K562 (cell line): Measurements from ENCODE around the gene LIPT2. TPM values are rescaled to one million over a fixed set of nuclear protein-coding genes. Genes with fewer than 3 reads are reported as not detected.

Experiments
- AFF1 ChIP-seq, 2 experiments: fragments of 450-650 bp; IDR thresholded peaks; 2 replicates each; pipeline ENCODE4 v1.6.1; 2018; ENCODE audit warnings: mild to moderate bottlenecking in 2 of 2, low read depth in 1 of 2; ENCODE audit not compliant: partially characterized antibody in 2 of 2
- ATF1 ChIP-seq, 2 experiments: fragments of 450-650 bp in 1 of 2; IDR thresholded peaks; 2 replicates each; pipeline ENCODE4 v1.6.1; 2016; ENCODE audit warnings: missing compliant biosample characterization in 1 of 2, missing genetic modification characterization in 1 of 2
- ETV1 ChIP-seq: fragments of 450-650 bp; conservative IDR thresholded peaks from 2 replicates; pipeline ENCODE4 v1.6.1; 2016; ENCODE audit warnings: missing genetic modification characterization, control low read depth, low read depth, missing compliant biosample characterization
- GABPB1 ChIP-seq: sonication (generic); formaldehyde crosslinking; IDR thresholded peaks from 2 replicates; pipeline ENCODE4 v1.8.0; 2022; ENCODE audit warnings: mild to moderate bottlenecking, missing genetic modification reagents
- GATA2 ChIP-seq: sonication (generic); formaldehyde crosslinking; IDR thresholded peaks from 2 replicates; pipeline ENCODE4 v1.4.0; 2020; ENCODE audit warnings: mild to moderate bottlenecking, missing genetic modification reagents
- ID3 ChIP-seq, 2 experiments: fragments of 250-450 bp in 1 of 2; fragments of 450-650 bp in 1 of 2; sonication (Bioruptor Pico) in 1 of 2; IDR thresholded peaks; 2 replicates each; pipeline versions ENCODE4 v1.6.1 to v1.8.0; 2016 to 2021; ENCODE audit warnings: mild to moderate bottlenecking in 2 of 2, moderate library complexity in 2 of 2, missing compliant biosample characterization in 1 of 2, missing genetic modification characterization in 1 of 2
- IRF9 ChIP-seq: fragments of 450-650 bp; IDR thresholded peaks from 2 replicates; pipeline ENCODE4 v1.6.1; 2016; ENCODE audit warnings: missing biosample characterization, missing genetic modification characterization
- NFE2L1 ChIP-seq: fragments of 450-650 bp; IDR thresholded peaks from 2 replicates; pipeline ENCODE4 v1.6.1; 2016; ENCODE audit warnings: missing genetic modification characterization, low read depth, mild to moderate bottlenecking, missing compliant biosample characterization, moderate library complexity, borderline replicate concordance
- RAD21 ChIP-seq, 2 experiments: fragments of 250-450 bp in 1 of 2; fragments of 450-650 bp in 1 of 2; sonication (Bioruptor Pico) in 1 of 2; formaldehyde crosslinking in 1 of 2; IDR thresholded peaks in 1 of 2; conservative IDR thresholded peaks in 1 of 2; 2 replicates each; pipeline versions ENCODE4 v1.4.0 to v1.8.0; 2020 to 2022; ENCODE audit warnings: mild to moderate bottlenecking in 2 of 2, moderate library complexity in 1 of 2
- RBFOX2 ChIP-seq: fragments of 200-400 bp; formaldehyde crosslinking; IDR thresholded peaks from 2 replicates; pipeline ENCODE4 v1.6.1; 2017; ENCODE audit warnings: low read depth, mild to moderate bottlenecking, low read length, moderate library complexity
- RCOR1 ChIP-seq, 2 experiments: IDR thresholded peaks; 2 replicates each; pipeline ENCODE4 v1.6.1; 2012; ENCODE audit warnings: low read depth in 2 of 2, low read length in 2 of 2, borderline replicate concordance in 1 of 2, improper control_type of control experiment in 1 of 2
- SMAD4 ChIP-seq: fragments of 250-450 bp; sonication (Bioruptor Pico); conservative IDR thresholded peaks from 2 replicates; pipeline ENCODE4 v1.8.0; 2021; ENCODE audit warnings: inconsistent platforms, mild to moderate bottlenecking, moderate library complexity
- ZNF165 ChIP-seq: fragments of 250-450 bp; sonication (Bioruptor Pico); IDR thresholded peaks from 2 replicates; pipeline ENCODE4 v1.4.0; 2020; ENCODE audit warnings: borderline replicate concordance
- ZNF347 ChIP-seq: fragments of 450-650 bp; formaldehyde crosslinking; IDR thresholded peaks from 2 replicates; pipeline ENCODE4 v1.4.0; 2020; ENCODE audit warnings: low read depth, mild to moderate bottlenecking, moderate library complexity
- ZNF609 ChIP-seq: sonication (generic); formaldehyde crosslinking; IDR thresholded peaks from 2 replicates; pipeline ENCODE4 v1.8.1; 2023; ENCODE audit warnings: missing genetic modification reagents, mild to moderate bottlenecking, borderline replicate concordance
- polyA plus RNA-seq, 8 experiments: library from polyadenylated mRNA; depleted of rRNA in 4 of 8; stranded (reverse) in 5 of 8; unstranded in 3 of 8; fragments of >200 nt; fragmentation: Nextera tagmentation in 2 of 8; fragmentation: Illumina TruSeq in 1 of 8; extraction: Ambion mirVana in 2 of 8; extraction: Trizol in 1 of 8; gene quantifications; 2 replicates each; pipeline versions ENCODE4 v1.2.1 to v1.2.3, GENCODE V29; 2011 to 2014; ENCODE audit warnings: inconsistent platforms in 1 of 8, missing spikeins in 1 of 8
- total RNA-seq, 7 experiments: library from RNA; depleted of rRNA in 6 of 7; stranded (reverse); fragments of >200 nt in 6 of 7; fragmentation: Illumina TruSeq in 2 of 7; extraction: Trizol in 2 of 7; gene quantifications; 2 replicates each; pipeline versions ENCODE4 v1.2.1 to v1.2.3, GENCODE V29; 2011 to 2021; ENCODE audit warnings: low replicate concordance in 1 of 7

Gene LIPT2
- total and polyA plus RNA-seq, 9 of the 15 experiments (the other 6 are each of a cell fraction or from before 2014, with no cell fraction given), result 1.00 to 5.2 (median 3.5) TPM

- no peak for TF ChIP-seq AFF1 (IDR thresholded peaks at IDR 0.05; ENCODE audit: low read depth in 1 of 2, partially characterized antibody in 2 of 2)
- TF ChIP-seq ZNF609 (CRISPR knock-in tag), result no peak
- TF ChIP-seq RAD21 (CRISPR knock-in tag; conservative IDR thresholded peaks at IDR 0.05 in 1 of 2, IDR thresholded peaks at IDR 0.05 in 1 of 2), result peak in 1 of 2 experiments; percentile 18; a peak in 1 of 4 replicates
- no peak for TF ChIP-seq ATF1 (CRISPR knock-in tag; IDR thresholded peaks at IDR 0.05)
- no peak for TF ChIP-seq ATF1 (tag; IDR thresholded peaks at IDR 0.05)
- TF ChIP-seq RCOR1 (IDR thresholded peaks at IDR 0.05; ENCODE audit: borderline replicate concordance in 1 of 2, low read depth in 2 of 2, low read length in 2 of 2), result peak in 1 of 2 experiments; percentile 56; a peak in 2 of 4 replicates
- no peak for TF ChIP-seq ZNF347
- TF ChIP-seq GABPB1 (CRISPR knock-in tag), result no peak
- TF ChIP-seq SMAD4 (CRISPR knock-in tag), result peak; percentile 51; the same call in 1 of the 2 replicates
- no peak for TF ChIP-seq GATA2
- no peak for TF ChIP-seq NFE2L1 (tag)
- TF ChIP-seq ID3 (CRISPR knock-in tag; IDR thresholded peaks at IDR 0.05), result no peak
- TF ChIP-seq ID3 (tag; IDR thresholded peaks at IDR 0.05), result no peak
- peak; percentile 47; the same call in 1 of the 2 replicates for TF ChIP-seq RBFOX2
- no peak for TF ChIP-seq ZNF165
- peak; percentile 89 for TF ChIP-seq IRF9 (tag)
- TF ChIP-seq ETV1 (tag), result 0 out of 2 replicates have a peak, but pooled peaks have one; percentile 11
Observed at GRCh38 chr11:74462009-74462408, 31.5 kb downstream of the LIPT2 start (continued).
